Endothelial cell of umbilical vein (primary cell): ENCODE results near the gene HOXB6. TPM values are rescaled to one million over a fixed set of nuclear protein-coding genes. Genes with fewer than 3 reads are reported as not detected.

ENCODE experiments used
- BruUV-seq: library from RNA; stranded (reverse); fragments of 400-500 nt; replicated peaks from 2 replicates; lab custom pipeline; 2021; lab: Mats Ljungman, UMichigan
- CTCF ChIA-PET: fragments of 300-600, 350-600 bp; sonication (Branson Sonifier 250); formaldehyde crosslinking; loops from one replicate; lab custom pipeline; 2021; ENCODE audit warnings: antibody characterized with exemption, inconsistent platforms; lab: Charles Lee
- POLR2A ChIA-PET: fragments of 300-600, 350-600 bp; sonication (Branson Sonifier 250); formaldehyde crosslinking; loops from one replicate; lab custom pipeline; 2021; ENCODE audit warnings: antibody characterized with exemption, inconsistent platforms; lab: Charles Lee
- DNase-seq: peaks from one replicate; pipeline ENCODE4 v3.0.0-alpha.2; 2011; ENCODE audit warnings: low read depth, low spot score
- FAIRE-seq: peaks from 2 replicates; lab custom pipeline; 2011; peaks lifted over from hg19 to GRCh38; lab: Jason Lieb, UNC
- H2AFZ ChIP-seq: 2 replicates; pipeline ENCODE4 v1.6.0; 2012; ENCODE audit warnings: low read depth, low read length, control low read depth, inconsistent platforms
- H3K27ac ChIP-seq: 2 replicates; pipeline ENCODE4 v1.5.1; 2011; ENCODE audit warnings: low read depth, mild to moderate bottlenecking, control low read depth, low read length, moderate library complexity; ENCODE audit not compliant: insufficient read depth
- H3K27me3 ChIP-seq, 2 experiments: 2 replicates each; pipeline versions ENCODE4 v1.6.0 to v1.6.1; 2011; ENCODE audit warnings: low read length in 2 of 2, mixed read lengths in 1 of 2; ENCODE audit not compliant: control insufficient read depth in 2 of 2, insufficient read depth in 2 of 2
- H3K36me3 ChIP-seq, 2 experiments: 2 replicates in 1 of 2; 3 replicates in 1 of 2; pipeline ENCODE4 v1.5.1; 2011; ENCODE audit warnings: low read length in 2 of 2, mild to moderate bottlenecking in 1 of 2, moderate library complexity in 1 of 2; ENCODE audit not compliant: control insufficient read depth in 2 of 2, insufficient read depth in 2 of 2; ENCODE audit errors: extremely low read depth in 1 of 2
- H3K4me1 ChIP-seq: 3 replicates; pipeline ENCODE4 v1.5.1; 2011; ENCODE audit warnings: mild to moderate bottlenecking, low read length; ENCODE audit not compliant: control insufficient read depth, insufficient read depth; ENCODE audit errors: extremely low read depth
- H3K4me2 ChIP-seq: 2 replicates; pipeline ENCODE4 v1.6.1; 2011; ENCODE audit warnings: low read length, control low read depth, mixed read lengths; ENCODE audit not compliant: insufficient read depth
- H3K4me3 ChIP-seq, 3 experiments: fragments of 200-600 bp in 1 of 3; sonication (generic), shearing (Covaris generic) in 1 of 3; replicated peaks in 1 of 3; 2 replicates each; pipeline ENCODE4 v1.5.1; 2011 to 2016; ENCODE audit warnings: control low read depth in 3 of 3, low read length in 3 of 3, mild to moderate bottlenecking in 2 of 3, inconsistent platforms in 1 of 3, low read depth in 1 of 3, moderate library complexity in 1 of 3; ENCODE audit not compliant: insufficient read depth in 1 of 3
- H3K79me2 ChIP-seq: 2 replicates; pipeline ENCODE4 v1.6.0; 2012; ENCODE audit warnings: low read length, inconsistent platforms; ENCODE audit not compliant: control insufficient read depth, insufficient read depth
- H3K9ac ChIP-seq: replicated peaks from 2 replicates; pipeline ENCODE3; 2011; ENCODE audit warnings: low read length, control low read depth; ENCODE audit not compliant: insufficient read depth; ENCODE audit errors: extremely low read depth
- H3K9me1 ChIP-seq: replicated peaks from 3 replicates; pipeline ENCODE4 v1.6.0; 2011; ENCODE audit warnings: mild to moderate bottlenecking, low read length; ENCODE audit not compliant: control insufficient read depth, insufficient read depth; ENCODE audit errors: extremely low read depth
- H3K9me3 ChIP-seq: replicated peaks from 2 replicates; pipeline ENCODE4 v1.5.1; 2012; ENCODE audit warnings: low read length, inconsistent platforms; ENCODE audit not compliant: control insufficient read depth, insufficient read depth
- H4K20me1 ChIP-seq: replicated peaks from 2 replicates; pipeline ENCODE3; 2011; ENCODE audit warnings: mild to moderate bottlenecking, low read length; ENCODE audit not compliant: control insufficient read depth, insufficient read depth; ENCODE audit errors: extremely low read depth
- FOS ChIP-seq: IDR thresholded peaks from 2 replicates; pipeline ENCODE4 v1.6.1; 2011; ENCODE audit warnings: mild to moderate bottlenecking, low read length, moderate library complexity, borderline replicate concordance; ENCODE audit not compliant: insufficient read depth
- GATA2 ChIP-seq: IDR thresholded peaks from 2 replicates; pipeline ENCODE4 v1.7.0; 2011; ENCODE audit warnings: low read depth, mild to moderate bottlenecking, moderate library complexity, mixed read lengths, low read length; ENCODE audit not compliant: insufficient read length, insufficient read depth
- JUN ChIP-seq: IDR thresholded peaks from 2 replicates; pipeline ENCODE4 v1.6.1; 2011; ENCODE audit warnings: borderline replicate concordance, low read depth; ENCODE audit not compliant: insufficient read length, insufficient read depth
- POLR2A ChIP-seq: IDR thresholded peaks from 2 replicates; pipeline ENCODE4 v1.6.1; 2012; ENCODE audit warnings: low read depth, mild to moderate bottlenecking, control low read depth, low read length
- POLR2AphosphoS5 ChIP-seq: IDR thresholded peaks from 2 replicates; pipeline ENCODE4 v1.6.1; 2012; ENCODE audit warnings: low read depth, mild to moderate bottlenecking, control low read depth, low read length, moderate library complexity; ENCODE audit not compliant: insufficient read depth
- dilution Hi-C: fragments of 300-500 bp; cut with MboI; formaldehyde crosslinking; loops from one replicate; pipeline ENCODE4 v1.15.0; 2019; ENCODE audit warnings: low sequenced_read_pairs; ENCODE audit not compliant: extremely low pct_ligation_motif_present
- intact Hi-C: fragments of 100-400 bp; cut with micrococcal nuclease; formaldehyde crosslinking; loops from one replicate; pipeline ENCODE4 v1.10.0; 2022
- polyA plus RNA-seq, 4 experiments: library from polyadenylated mRNA; depleted of rRNA in 3 of 4; stranded (reverse) in 3 of 4; unstranded in 1 of 4; fragments of >200 nt; gene quantifications; 2 replicates each; pipeline versions ENCODE4 v1.2.1 to v1.2.3, GENCODE V29; 2011 to 2012; ENCODE audit warnings: missing spikeins in 1 of 4
- total RNA-seq: library from RNA; stranded (reverse); gene quantifications from 2 replicates; pipeline ENCODE4 v1.2.3, GENCODE V29; 2021
- TF ChIP-seq, protein P1 (sequence below): IDR thresholded peaks from 2 replicates; pipeline ENCODE4 v1.6.1; 2011; ENCODE audit not compliant: insufficient read depth, insufficient read length
- TF ChIP-seq, protein P2 (sequence below), 2 donors: IDR thresholded peaks; 1 replicate in 1 of 2; 2 replicates in 1 of 2; pipeline ENCODE4 v1.5.1; 2011; ENCODE audit warnings: low read length in 2 of 2, mild to moderate bottlenecking in 2 of 2, moderate library complexity in 2 of 2, control low read depth in 1 of 2, inconsistent platforms in 1 of 2, low read depth in 1 of 2; ENCODE audit not compliant: insufficient read depth in 1 of 2; ENCODE audit errors: extremely low read depth in 1 of 2

HOXB6 gene
- total and polyA plus RNA-seq, 2 donors (not counting 3 experiments of a cell fraction or from before 2014, with no cell fraction given): 8.8 to 24.0 TPM

DNA sequence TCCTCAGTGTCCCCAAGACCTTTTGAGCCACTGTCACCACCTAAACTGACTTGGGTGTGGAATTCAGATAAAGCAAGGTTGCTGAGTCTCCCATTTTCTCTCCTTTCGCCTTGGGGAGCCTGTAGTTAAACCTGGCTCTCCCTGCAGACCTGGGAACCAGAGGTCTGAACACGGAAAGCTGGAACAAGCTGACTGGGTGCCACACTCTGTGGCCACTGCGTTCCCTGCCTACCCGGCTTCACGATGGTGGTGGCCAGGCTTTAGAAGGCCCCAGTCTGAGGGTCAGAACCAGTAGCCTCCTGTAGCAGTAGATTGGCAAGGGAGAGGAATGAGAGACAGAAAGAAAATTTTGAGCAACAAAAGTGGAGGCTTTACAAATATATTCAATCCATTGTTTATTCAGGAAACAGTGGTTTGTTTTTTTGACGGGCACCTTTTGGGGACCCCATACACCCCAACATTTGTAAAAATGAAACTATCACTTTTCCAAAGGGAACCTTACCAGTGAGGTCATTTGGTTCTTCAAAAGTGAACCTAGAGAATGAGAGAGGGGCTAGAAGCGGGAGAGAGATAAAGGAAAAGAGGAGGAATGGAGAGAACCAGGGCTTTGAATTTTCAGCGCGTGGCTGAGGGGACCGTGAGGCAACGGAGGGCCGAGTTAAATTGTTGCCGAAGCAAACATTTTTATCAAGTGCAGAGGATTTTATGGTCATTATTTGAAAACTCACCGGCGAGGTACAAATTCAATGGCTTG, 12.1 kb upstream of the HOXB6 start:
- TF ChIP-seq GATA2 (no peak), POLR2AphosphoS5 (no peak), FOS (no peak), POLR2A (no peak), JUN (no peak)
- TF ChIP-seq, protein P1, sequence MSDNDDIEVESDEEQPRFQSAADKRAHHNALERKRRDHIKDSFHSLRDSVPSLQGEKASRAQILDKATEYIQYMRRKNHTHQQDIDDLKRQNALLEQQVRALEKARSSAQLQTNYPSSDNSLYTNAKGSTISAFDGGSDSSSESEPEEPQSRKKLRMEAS: no peak
- TF ChIP-seq, protein P2, sequence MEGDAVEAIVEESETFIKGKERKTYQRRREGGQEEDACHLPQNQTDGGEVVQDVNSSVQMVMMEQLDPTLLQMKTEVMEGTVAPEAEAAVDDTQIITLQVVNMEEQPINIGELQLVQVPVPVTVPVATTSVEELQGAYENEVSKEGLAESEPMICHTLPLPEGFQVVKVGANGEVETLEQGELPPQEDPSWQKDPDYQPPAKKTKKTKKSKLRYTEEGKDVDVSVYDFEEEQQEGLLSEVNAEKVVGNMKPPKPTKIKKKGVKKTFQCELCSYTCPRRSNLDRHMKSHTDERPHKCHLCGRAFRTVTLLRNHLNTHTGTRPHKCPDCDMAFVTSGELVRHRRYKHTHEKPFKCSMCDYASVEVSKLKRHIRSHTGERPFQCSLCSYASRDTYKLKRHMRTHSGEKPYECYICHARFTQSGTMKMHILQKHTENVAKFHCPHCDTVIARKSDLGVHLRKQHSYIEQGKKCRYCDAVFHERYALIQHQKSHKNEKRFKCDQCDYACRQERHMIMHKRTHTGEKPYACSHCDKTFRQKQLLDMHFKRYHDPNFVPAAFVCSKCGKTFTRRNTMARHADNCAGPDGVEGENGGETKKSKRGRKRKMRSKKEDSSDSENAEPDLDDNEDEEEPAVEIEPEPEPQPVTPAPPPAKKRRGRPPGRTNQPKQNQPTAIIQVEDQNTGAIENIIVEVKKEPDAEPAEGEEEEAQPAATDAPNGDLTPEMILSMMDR (IDR thresholded peaks at IDR 0.05; ENCODE audit: extremely low read depth in 1 of 2, insufficient read depth in 1 of 2, low read depth in 1 of 2, low read length in 2 of 2): no peak
- Histone ChIP-seq H3K4me3 (no peak overlapping the region), H3K79me2 (peaks cover 4% of the 10 kb centered on the region), H3K27me3 (peaks cover 51 to 65% of the 10 kb centered on the region in 2 experiments), H3K9me3 (no peaks in the 10 kb centered on the region), H4K20me1 (no peaks in the 10 kb centered on the region), H3K27ac (no peak overlapping the region), H3K4me1 (peaks cover 34% of the 10 kb centered on the region), H3K4me2 (no peak overlapping the region), H3K9me1 (no peaks in the 10 kb centered on the region), H2AFZ (no peak overlapping the region), H3K9ac (no peak overlapping the region), H3K36me3 (no peaks in the 10 kb centered on the region)
- ChIA-PET CTCF (interaction anchor here (0.8 to 4.9 kb wide), 15 partner anchors 7 to 591 kb away, joined by 3 to 37 read pairs (median 10); no protein-coding TSS in a partner anchor), POLR2A (no interaction called here)
- DNase-seq (no peak), FAIRE-seq (no peak)
- dilution Hi-C loops: no loop called here
- intact Hi-C loops: loop anchor here (5.0 kb wide), 2 partner anchors 465 to 480 kb away; no protein-coding TSS in a partner anchor
- BruUV-seq: no TSS peak
